ENCODE measurements around the gene MCUB. TPM values are rescaled to one million over a fixed set of nuclear protein-coding genes. Genes with fewer than 3 reads are reported as not detected.
"Not testable (repeated sequence)": the region's sequence is repeated elsewhere in the genome, so short reads cannot be mapped to it uniquely, and the experiment has no call there.

MCUB gene
- total RNA-seq, 1 donor from 2014 or later, result 29.2 TPM

DNA sequence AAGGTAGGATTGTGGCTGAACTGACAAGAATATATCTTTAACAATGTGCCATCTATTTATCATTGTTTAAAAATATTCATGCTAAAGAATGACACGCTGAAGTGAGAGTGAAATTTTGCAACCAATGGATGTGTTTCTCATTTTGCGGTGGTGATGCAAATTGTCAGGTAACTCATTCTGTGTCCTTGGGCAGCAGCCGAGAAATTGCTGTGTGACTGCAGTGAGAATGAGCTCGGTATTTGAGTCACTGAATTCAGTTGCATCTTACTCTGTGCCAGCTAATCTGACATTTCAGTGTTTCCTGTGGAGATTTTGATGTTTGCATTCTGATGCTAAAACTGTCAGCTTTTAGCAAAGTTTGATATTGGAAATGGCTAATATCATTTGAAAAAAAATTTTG lies 28.1 kb downstream of the MCUB start:
- Histone ChIP-seq H3K4me3 (ENCODE audit: low read depth, low read length) (no peak overlapping the region), H3K27me3 (ENCODE audit: control insufficient read depth, insufficient read depth, low read length) (no peaks in the 10 kb centered on the region), H3K36me3 (ENCODE audit: control insufficient read depth, insufficient read depth, low read length) (no peaks in the 10 kb centered on the region)
- TF ChIP-seq, protein P1, sequence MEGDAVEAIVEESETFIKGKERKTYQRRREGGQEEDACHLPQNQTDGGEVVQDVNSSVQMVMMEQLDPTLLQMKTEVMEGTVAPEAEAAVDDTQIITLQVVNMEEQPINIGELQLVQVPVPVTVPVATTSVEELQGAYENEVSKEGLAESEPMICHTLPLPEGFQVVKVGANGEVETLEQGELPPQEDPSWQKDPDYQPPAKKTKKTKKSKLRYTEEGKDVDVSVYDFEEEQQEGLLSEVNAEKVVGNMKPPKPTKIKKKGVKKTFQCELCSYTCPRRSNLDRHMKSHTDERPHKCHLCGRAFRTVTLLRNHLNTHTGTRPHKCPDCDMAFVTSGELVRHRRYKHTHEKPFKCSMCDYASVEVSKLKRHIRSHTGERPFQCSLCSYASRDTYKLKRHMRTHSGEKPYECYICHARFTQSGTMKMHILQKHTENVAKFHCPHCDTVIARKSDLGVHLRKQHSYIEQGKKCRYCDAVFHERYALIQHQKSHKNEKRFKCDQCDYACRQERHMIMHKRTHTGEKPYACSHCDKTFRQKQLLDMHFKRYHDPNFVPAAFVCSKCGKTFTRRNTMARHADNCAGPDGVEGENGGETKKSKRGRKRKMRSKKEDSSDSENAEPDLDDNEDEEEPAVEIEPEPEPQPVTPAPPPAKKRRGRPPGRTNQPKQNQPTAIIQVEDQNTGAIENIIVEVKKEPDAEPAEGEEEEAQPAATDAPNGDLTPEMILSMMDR (IDR thresholded peaks at IDR 0.05; ENCODE audit: insufficient read depth, low read length, poor library complexity, severe bottlenecking), result no peak
- DNase-seq (ENCODE audit: low read depth), result no peak

DNA sequence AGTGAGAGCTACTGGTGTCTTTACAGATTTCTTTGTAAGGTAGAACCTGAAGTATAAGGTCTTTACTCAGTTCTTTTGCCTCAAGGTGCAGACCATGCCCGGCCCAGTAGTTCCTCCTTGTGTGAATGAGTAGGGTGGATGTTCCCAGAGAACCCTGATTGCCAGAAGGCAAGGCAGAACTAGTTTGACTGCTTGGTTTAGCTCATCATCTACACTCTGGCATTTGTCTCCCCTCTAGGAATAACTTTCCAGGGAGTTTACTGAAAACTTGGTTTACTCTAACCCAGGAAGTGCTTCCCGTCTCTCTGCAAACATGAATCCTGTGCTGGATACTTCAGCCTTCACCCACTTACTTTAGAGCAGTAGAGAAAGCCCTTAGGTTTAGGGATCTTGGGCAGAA lies 29.1 kb downstream of the MCUB start:
- H3K27me3 ChIP-seq (ENCODE audit: control insufficient read depth, insufficient read depth, low read length), result no peaks in the 10 kb centered on the region
- TF ChIP-seq, protein P1 (IDR thresholded peaks at IDR 0.05; ENCODE audit: insufficient read depth, low read length, poor library complexity, severe bottlenecking), result no peak
- no peak overlapping the region for H3K4me3 ChIP-seq (ENCODE audit: low read depth, low read length)
- no peaks in the 10 kb centered on the region for H3K36me3 ChIP-seq (ENCODE audit: control insufficient read depth, insufficient read depth, low read length)
- DNase-seq (ENCODE audit: low read depth), result no peak

DNA sequence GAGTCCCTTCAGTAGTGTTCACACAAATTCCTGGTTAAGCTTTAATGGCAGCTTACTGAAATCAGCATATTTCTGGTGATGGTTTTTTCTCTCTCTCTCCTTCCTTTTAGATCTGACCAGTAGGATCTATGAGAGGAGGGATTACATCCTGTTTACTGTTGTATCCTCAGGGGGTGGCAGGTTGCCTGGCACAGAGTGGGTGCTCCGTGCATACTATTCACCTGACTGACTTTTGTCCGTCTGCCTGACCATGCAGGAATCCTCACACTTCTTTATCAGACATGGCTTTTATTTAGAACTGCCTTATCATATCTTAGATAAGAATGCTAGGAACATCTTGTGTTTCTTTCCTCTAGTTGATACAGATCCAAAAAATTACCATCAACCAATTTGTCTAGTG lies 29.6 kb downstream of the MCUB start:
- Histone ChIP-seq H3K4me3 (ENCODE audit: low read depth, low read length) (no peak overlapping the region), H3K36me3 (ENCODE audit: control insufficient read depth, insufficient read depth, low read length) (no peaks in the 10 kb centered on the region), H3K27me3 (ENCODE audit: control insufficient read depth, insufficient read depth, low read length) (no peaks in the 10 kb centered on the region)
- TF ChIP-seq, protein P1 (IDR thresholded peaks at IDR 0.05; ENCODE audit: insufficient read depth, low read length, poor library complexity, severe bottlenecking), result no peak
- no peak for DNase-seq (ENCODE audit: low read depth)

DNA sequence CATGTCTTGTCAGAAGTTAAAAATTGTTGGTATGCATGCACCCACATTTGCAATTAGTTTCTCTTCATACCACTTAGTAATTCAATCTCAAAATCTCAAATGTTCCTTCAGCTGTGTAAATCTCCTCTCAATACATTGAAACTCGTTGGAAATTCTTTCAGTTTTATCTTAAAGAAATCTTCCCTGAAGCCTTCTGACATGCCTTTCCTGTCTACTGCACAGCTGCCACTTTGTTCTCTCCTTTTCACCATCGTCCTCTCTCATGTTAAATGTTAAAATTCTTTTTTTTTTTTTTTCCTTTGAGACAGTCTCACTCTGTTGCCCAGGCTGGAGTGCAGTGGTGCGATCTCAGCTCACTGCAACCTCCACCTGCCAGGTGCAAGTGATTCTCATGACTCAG lies 30.9 kb downstream of the MCUB start:
- TF ChIP-seq, protein P1 (IDR thresholded peaks at IDR 0.05; ENCODE audit: insufficient read depth, low read length, poor library complexity, severe bottlenecking), result no peak
- no peak overlapping the region for H3K4me3 ChIP-seq (ENCODE audit: low read depth, low read length)
- H3K36me3 ChIP-seq (ENCODE audit: control insufficient read depth, insufficient read depth, low read length), result no peaks in the 10 kb centered on the region
- no peak for DNase-seq (ENCODE audit: low read depth)
- no peaks in the 10 kb centered on the region for H3K27me3 ChIP-seq (ENCODE audit: control insufficient read depth, insufficient read depth, low read length)

DNA sequence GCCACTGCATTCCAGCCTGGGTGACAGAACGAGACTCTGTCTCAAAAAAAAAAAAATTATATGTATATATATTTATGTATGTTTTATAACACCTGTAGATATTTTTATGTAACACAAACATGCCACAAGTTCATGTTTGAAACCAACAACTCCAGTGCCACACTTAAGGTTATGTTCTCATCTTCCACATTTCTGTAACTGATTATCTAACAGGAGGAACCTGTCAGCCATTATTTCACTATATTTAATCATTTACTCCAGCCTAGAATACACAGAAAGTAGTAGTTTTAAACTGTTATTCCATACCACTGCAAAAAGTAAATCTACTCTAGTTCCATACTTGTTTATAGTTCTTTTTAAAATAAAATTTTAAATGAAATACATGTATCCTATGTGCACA lies 32.3 kb downstream of the MCUB start:
- no peak for DNase-seq (ENCODE audit: low read depth)
- Histone ChIP-seq H3K27me3 (ENCODE audit: control insufficient read depth, insufficient read depth, low read length) (no peaks in the 10 kb centered on the region), H3K36me3 (ENCODE audit: control insufficient read depth, insufficient read depth, low read length) (no peaks in the 10 kb centered on the region), H3K4me3 (ENCODE audit: low read depth, low read length) (no peak overlapping the region)
- TF ChIP-seq, protein P1 (IDR thresholded peaks at IDR 0.05; ENCODE audit: insufficient read depth, low read length, poor library complexity, severe bottlenecking), result no peak

DNA sequence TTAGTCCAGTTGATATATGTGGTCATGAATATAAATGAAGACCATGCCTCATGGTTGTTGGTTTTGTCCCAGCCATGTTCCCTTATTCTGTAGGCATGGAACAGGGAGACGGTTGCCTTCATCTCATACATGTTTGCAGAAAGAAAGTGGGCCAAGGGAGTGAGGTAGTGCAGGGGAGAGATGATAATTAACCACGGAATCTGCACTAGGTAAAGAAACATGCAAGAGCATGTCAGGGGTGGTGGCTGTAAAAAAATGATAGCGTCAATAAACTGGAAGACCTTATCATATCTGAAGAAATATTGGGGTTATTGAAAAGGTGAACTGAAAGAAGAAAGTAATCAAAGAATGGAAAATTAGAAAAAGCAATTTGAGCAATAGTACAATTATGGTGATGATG lies 35.1 kb downstream of the MCUB start:
- not testable (repeated sequence) for H3K27me3 ChIP-seq (ENCODE audit: control insufficient read depth, insufficient read depth, low read length); DNase-seq (ENCODE audit: low read depth)

DNA sequence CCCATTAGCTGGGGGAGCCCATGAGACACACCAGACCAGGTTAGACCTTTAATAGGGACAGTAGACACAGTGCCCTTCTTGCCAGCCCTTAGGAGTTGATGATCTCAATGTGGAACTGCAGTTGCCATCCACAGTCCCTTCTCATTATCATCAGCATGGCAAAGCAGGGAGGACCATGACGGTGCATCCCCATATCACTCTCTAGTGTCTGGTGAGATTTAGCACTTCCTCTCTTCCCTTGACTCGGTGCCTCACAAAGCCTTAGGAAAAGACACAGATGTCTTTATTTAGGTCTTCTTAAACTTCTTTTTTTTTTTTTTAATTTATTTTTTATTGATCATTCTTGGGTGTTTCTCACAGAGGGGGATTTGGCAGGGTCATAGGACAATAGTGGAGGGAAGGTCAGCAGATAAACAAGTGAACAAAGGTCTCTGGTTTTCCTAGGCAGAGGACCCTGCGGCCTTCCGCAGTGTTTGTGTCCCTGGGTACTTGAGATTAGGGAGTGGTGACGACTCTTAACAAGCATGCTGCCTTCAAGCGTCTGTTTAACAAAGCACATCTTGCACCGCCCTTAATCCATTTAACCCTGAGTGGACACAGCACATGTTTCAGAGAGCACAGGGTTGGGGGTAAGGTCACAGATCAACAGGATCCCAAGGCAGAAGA lies 36.5 kb downstream of the MCUB start:
- H3K27me3 ChIP-seq (ENCODE audit: control insufficient read depth, insufficient read depth, low read length); H3K4me3 ChIP-seq (ENCODE audit: low read depth, low read length); DNase-seq (ENCODE audit: low read depth); H3K36me3 ChIP-seq (ENCODE audit: control insufficient read depth, insufficient read depth, low read length): not testable (repeated sequence)

More for the DNA sequence above, 35.1 kb downstream of the MCUB start:
- not testable (repeated sequence) for H3K36me3 ChIP-seq (ENCODE audit: control insufficient read depth, insufficient read depth, low read length); H3K4me3 ChIP-seq (ENCODE audit: low read depth, low read length)

Data from kidney epithelial cell (primary cell).